AG04450 (cell line): ENCODE measurements around the gene SRP14. TPM values are rescaled to one million over a fixed set of nuclear protein-coding genes. Genes with fewer than 3 reads are reported as not detected.
A peak's percentile ranks its signal among the peaks of the same experiment; 100 is the strongest.

Experiments used
- CTCF ChIA-PET: fragments of 300-600, 350-600 bp; formaldehyde crosslinking; extraction: SDS; loops from one replicate; lab custom pipeline; 2022; ENCODE audit warnings: antibody characterized with exemption, inconsistent platforms; lab: Charles Lee
- POLR2A ChIA-PET: fragments of 350-600 bp; formaldehyde crosslinking; extraction: SDS; loops from one replicate; lab custom pipeline; 2021; ENCODE audit warnings: antibody characterized with exemption, inconsistent platforms; lab: Yijun Ruan, JAX
- DNase-seq: peaks from one replicate; pipeline ENCODE4 v3.0.0-alpha.2; 2011; ENCODE audit warnings: low read depth, low spot score
- H3K27ac ChIP-seq: one replicate; pipeline ENCODE4 v1.5.1; 2012; ENCODE audit warnings: low read depth, low read length, control low read depth
- H3K27me3 ChIP-seq: one replicate; pipeline ENCODE4 v1.6.0; 2012; ENCODE audit warnings: low read length; ENCODE audit not compliant: control insufficient read depth, insufficient read depth
- H3K4me3 ChIP-seq: 2 replicates; pipeline ENCODE4 v1.5.1; 2011; ENCODE audit warnings: mild to moderate bottlenecking, low read depth, low read length, control low read depth
- H3K9me3 ChIP-seq: 2 replicates; pipeline ENCODE4 v1.5.1; 2012; ENCODE audit warnings: low read length; ENCODE audit not compliant: control insufficient read depth, insufficient read depth
- CTCF ChIP-seq: IDR thresholded peaks from 2 replicates; pipeline ENCODE4 v1.5.1; 2011; ENCODE audit warnings: low read depth, low read length, control low read depth, inconsistent platforms
- polyA plus RNA-seq: library from polyadenylated mRNA; depleted of rRNA; stranded (reverse); fragments of >200 nt; gene quantifications from 2 replicates; pipeline ENCODE4 v1.2.3, GENCODE V29; 2011

SRP14 gene
- polyA plus RNA-seq, 1 experiment: 559 TPM

- no peaks in the 10 kb centered on the region for H3K27me3 ChIP-seq
- TF ChIP-seq CTCF: no peak
- CTCF ChIA-PET: interaction anchor here (5.2 to 5.6 kb wide), 2 partner anchors 57 to 226 kb away, joined by 68 to 100 read pairs; partner anchors contain the start of gene BMF
- H3K27ac ChIP-seq: no peak overlapping the region
- POLR2A ChIA-PET: interaction anchor here (0.6 to 1.4 kb wide), 2 partner anchors 29 to 43 kb away, joined by 4 to 9 read pairs; no protein-coding TSS in a partner anchor
- no peaks in the 10 kb centered on the region for H3K9me3 ChIP-seq
- H3K4me3 ChIP-seq: no peak overlapping the region
- no peak for DNase-seq
Observed at GRCh38 chr15:40048926-40049475, 10.0 kb upstream of the SRP14 start.

- Histone ChIP-seq H3K27ac (peak overlapping the region; percentile 21), H3K9me3 (no peaks in the 10 kb centered on the region), H3K4me3 (no peak overlapping the region), H3K27me3 (no peaks in the 10 kb centered on the region)
- ChIA-PET POLR2A (interaction anchor here (0.8 to 1.4 kb wide), 2 partner anchors 44 to 112 kb away, joined by 3 to 4 read pairs; partner anchors contain the start of gene BUB1B), CTCF (interaction anchor here (5.2 to 5.6 kb wide), 2 partner anchors 58 to 226 kb away, joined by 68 to 100 read pairs; partner anchors contain the start of gene BMF)
- no peak for DNase-seq
- no peak for TF ChIP-seq CTCF
Observed at GRCh38 chr15:40048211-40048792, 9.3 kb upstream of the SRP14 start.

GRCh38 chr15:40047415-40048210, 8.6 kb upstream of the SRP14 start:
- no peak for TF ChIP-seq CTCF
- Histone ChIP-seq H3K4me3 (no peak overlapping the region), H3K27me3 (no peaks in the 10 kb centered on the region), H3K9me3 (no peaks in the 10 kb centered on the region), H3K27ac (peak overlapping the region; percentile 43)
- no peak for DNase-seq
- ChIA-PET POLR2A (interaction anchor here (0.6 to 2.1 kb wide), 8 partner anchors 45 to 113 kb away, joined by 3 to 10 read pairs (median 4); partner anchors contain the start of genes BMF and BUB1B), CTCF (interaction anchor here (0.5 to 5.6 kb wide), 6 partner anchors 51 to 271 kb away, joined by 3 to 100 read pairs (median 6); partner anchors contain the start of gene BMF)

GRCh38 chr15:40046721-40047414, 7.9 kb upstream of the SRP14 start:
- POLR2A ChIA-PET: interaction anchor here (0.6 to 2.1 kb wide), 6 partner anchors 51 to 98 kb away, joined by 3 to 10 read pairs (median 4); partner anchors contain the start of gene BMF
- Histone ChIP-seq H3K4me3 (no peak overlapping the region), H3K27me3 (no peaks in the 10 kb centered on the region), H3K9me3 (no peaks in the 10 kb centered on the region), H3K27ac (peak overlapping the region; percentile 52)
- DNase-seq: no peak
- CTCF ChIA-PET: interaction anchor here (0.5 to 5.6 kb wide), 7 partner anchors 52 to 271 kb away, joined by 3 to 100 read pairs (median 7); partner anchors contain the start of gene BMF
- TF ChIP-seq CTCF: no peak
